Retinal pigment epithelial cell (primary cell): ENCODE measurements around the gene WWOX.

Experiments
- DNase-seq: peaks from one replicate; pipeline ENCODE4 v3.0.0-alpha.2; 2010; ENCODE audit warnings: low read depth
- H3K4me3 ChIP-seq: 2 replicates; pipeline ENCODE4 v1.5.1; 2011; ENCODE audit warnings: mild to moderate bottlenecking, low read length, control low read depth, moderate library complexity
- TF ChIP-seq, protein P1 (sequence below): conservative IDR thresholded peaks from 2 replicates; pipeline ENCODE4 v1.5.1; 2011; ENCODE audit warnings: low read depth, low read length, control low read depth, inconsistent platforms

Gene WWOX

GRCh38 chr16:78116946-78117345 is 17.5 kb downstream of the WWOX start:
- TF ChIP-seq, protein P1, sequence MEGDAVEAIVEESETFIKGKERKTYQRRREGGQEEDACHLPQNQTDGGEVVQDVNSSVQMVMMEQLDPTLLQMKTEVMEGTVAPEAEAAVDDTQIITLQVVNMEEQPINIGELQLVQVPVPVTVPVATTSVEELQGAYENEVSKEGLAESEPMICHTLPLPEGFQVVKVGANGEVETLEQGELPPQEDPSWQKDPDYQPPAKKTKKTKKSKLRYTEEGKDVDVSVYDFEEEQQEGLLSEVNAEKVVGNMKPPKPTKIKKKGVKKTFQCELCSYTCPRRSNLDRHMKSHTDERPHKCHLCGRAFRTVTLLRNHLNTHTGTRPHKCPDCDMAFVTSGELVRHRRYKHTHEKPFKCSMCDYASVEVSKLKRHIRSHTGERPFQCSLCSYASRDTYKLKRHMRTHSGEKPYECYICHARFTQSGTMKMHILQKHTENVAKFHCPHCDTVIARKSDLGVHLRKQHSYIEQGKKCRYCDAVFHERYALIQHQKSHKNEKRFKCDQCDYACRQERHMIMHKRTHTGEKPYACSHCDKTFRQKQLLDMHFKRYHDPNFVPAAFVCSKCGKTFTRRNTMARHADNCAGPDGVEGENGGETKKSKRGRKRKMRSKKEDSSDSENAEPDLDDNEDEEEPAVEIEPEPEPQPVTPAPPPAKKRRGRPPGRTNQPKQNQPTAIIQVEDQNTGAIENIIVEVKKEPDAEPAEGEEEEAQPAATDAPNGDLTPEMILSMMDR, result no peak
- no peak for DNase-seq
- H3K4me3 ChIP-seq, result no peak overlapping the region

GRCh38 chr16:78117391-78117790 is 17.9 kb downstream of the WWOX start:
- no peak overlapping the region for H3K4me3 ChIP-seq
- TF ChIP-seq, protein P1, result no peak

GRCh38 chr16:78118469-78119025 is 19.1 kb downstream of the WWOX start:
- H3K4me3 ChIP-seq, result no peak overlapping the region
- TF ChIP-seq, protein P1, result no peak
- no peak for DNase-seq

More at GRCh38 chr16:78117391-78117790, 17.9 kb downstream of the WWOX start:
- no peak for DNase-seq

GRCh38 chr16:78122774-78123315 is 23.4 kb downstream of the WWOX start:
- H3K4me3 ChIP-seq, result no peak overlapping the region
- TF ChIP-seq, protein P1, result peak; percentile 19
- DNase-seq, result no peak

GRCh38 chr16:78125112-78125844 is 25.8 kb downstream of the WWOX start:
- TF ChIP-seq, protein P1, result no peak

DNA sequence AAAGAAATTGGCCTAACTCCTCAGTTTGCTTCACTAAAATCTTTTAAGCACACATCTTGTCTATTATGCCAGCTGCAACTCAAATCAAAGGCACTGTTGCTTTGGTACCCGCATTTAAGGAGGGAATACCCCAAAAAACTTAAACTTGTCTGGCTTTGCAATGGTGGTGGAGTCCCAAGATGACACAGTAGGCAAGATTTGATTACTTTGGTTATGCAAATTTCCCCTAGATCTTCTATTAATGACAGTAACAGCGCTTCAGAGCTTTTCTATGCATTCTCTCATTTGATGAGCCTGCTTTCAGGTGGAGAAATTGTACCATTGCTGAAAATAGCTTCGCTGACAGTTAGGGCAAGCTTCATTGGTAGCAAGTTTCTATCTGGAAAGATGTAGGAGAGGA is 27.2 kb downstream of the WWOX start:
- H3K4me3 ChIP-seq, result no peak overlapping the region
- TF ChIP-seq, protein P1, result no peak
- DNase-seq, result no peak

More at GRCh38 chr16:78125112-78125844, 25.8 kb downstream of the WWOX start:
- H3K4me3 ChIP-seq, result no peak overlapping the region
- no peak for DNase-seq
